HG02885 (cell line): ENCODE data around the gene CHURC1.
A peak's percentile ranks its signal among the peaks of the same experiment; 100 is the strongest.

Experiments used
- ATAC-seq: cut with Tn5 transposase; IDR thresholded peaks from one replicate; pipeline ENCODE4 v1.9.1; 2021; ENCODE audit warnings: mild to moderate bottlenecking; ENCODE audit not compliant: unreplicated experiment, poor library complexity

CHURC1 gene

DNA sequence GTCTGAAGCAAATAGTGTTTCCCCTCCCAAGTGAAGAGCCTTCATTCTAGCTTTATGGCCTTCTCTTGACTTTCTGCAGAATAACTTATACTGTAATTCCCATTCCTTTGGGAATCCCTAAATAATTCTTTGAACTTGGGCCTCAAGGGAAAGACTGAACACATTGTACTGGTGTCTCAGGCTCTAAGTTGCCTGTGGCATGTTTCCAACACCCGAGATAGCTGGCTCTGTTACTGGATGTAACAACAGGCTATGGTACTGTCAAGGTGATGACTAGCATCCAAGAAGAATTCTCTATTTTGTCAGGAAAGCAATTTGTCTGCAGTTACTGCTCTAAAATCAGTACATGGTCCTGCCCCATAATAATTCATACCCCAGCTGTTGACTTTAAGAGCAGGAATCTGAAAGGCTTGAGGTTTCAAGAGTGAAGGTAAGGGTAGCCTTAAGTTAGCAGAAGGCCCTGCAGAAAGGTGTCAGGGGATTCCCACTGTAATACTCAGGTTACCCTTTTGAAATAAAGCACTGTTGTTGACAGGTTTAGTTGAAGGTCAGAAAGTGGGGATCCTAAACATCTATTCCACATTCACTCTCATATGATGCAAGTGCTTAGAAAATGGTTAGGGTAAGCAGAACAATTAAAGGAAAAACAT, 23.0 kb downstream of the CHURC1 start:
- ATAC-seq: no peak

DNA sequence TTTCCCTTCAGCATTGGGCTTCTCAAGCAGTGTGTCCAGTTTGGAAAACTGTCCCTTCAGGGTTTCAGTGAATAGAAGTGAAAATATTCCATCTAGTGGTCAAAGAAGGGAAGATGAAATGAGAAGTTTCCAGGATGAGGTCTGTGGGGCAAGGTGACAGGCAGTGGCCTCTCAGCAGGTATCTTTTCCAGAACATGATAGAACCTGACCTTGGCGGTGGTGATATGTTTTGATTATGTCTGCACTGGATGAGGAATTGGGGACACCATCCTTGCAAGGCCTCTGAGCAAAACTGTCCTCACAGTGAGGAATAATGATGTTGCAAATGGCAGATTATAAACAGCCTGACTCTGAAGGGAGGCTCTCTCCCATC, 23.6 kb downstream of the CHURC1 start:
- ATAC-seq: no peak

DNA sequence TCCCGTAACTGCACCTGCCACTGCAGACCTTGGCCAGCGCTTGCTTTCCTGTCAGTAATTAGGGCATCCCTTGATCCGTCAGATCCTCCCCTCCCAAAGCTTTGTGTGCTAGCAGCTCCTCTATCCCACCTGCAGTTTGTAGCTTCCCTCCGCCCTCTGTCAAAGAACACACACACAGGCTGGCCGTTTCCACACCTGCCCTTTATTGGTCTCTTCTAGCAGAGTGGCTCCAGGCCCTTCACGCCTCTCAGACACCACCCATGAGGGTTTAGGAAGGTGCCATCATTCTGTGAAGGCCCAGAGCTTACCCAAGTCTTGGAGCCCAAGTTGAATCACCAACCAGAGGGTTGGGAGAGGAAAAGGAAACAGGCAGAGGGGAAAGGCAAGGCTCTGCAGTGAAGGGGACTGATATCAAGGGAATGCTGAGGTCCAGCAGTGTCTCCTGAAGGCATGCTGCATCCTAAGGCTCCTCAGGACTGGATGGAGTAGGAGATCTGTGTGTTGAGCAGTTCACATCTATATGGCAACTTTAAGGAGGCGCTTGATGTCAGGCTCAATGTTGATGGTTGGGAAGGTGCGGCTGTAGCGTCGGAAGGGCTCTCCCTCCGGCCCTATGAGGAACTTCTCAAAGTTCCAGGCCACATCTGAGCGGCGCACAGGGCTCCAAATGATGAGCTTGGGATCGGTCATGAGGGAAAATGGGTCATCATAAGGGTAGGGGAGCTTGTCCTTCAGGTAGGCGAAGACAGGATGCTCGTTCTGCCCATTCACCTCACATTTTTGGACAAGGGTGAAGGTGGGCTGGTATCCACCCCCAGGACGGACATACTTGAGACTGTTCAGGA, 24.9 kb downstream of the CHURC1 start:
- no peak for ATAC-seq

DNA sequence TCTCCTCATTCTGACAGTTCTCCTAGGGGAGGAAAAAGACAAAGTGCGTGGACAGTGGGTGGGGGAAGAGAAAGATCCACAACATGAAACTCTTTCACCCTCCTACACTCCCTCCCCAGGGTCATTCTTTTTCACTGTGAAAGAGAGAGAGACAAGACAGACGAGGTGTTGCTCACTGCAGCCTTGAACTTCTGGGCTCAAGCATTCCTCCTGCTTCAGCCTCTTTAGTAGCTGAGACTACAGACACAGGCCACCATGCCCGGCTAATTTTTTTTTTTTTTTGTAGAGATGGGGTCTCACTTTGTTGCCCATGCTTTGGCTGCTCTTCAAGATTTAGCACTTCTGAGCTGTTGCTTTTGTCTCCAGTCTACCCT, 25.5 kb downstream of the CHURC1 start:
- no peak for ATAC-seq

DNA sequence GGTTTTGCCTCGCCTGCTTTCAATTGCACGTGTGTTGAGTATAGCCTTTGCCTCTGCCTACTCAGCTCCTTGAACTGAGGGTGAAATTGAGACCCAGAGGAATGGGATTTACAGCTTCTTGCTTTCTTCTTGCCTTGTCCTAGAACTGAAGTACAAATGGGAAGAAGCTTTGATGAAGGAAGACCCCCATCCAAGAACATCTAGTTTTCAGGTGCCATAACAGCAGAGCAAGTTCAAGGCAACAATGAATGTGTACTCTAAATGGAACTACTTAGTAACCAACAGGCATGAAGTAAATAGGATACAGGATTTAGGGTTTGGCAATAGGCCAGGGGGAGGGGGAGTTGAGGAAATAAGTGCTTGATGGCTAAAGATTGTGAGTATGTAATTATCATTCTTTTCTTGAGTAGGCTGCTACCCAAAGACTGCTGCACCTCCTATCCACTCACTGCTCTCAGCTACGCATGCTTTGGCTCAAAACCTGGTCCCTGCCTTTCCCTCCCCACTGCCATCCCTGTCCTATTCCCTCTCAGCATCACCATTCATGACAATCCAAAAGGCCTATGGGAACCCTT, 26.2 kb downstream of the CHURC1 start:
- no peak for ATAC-seq

DNA sequence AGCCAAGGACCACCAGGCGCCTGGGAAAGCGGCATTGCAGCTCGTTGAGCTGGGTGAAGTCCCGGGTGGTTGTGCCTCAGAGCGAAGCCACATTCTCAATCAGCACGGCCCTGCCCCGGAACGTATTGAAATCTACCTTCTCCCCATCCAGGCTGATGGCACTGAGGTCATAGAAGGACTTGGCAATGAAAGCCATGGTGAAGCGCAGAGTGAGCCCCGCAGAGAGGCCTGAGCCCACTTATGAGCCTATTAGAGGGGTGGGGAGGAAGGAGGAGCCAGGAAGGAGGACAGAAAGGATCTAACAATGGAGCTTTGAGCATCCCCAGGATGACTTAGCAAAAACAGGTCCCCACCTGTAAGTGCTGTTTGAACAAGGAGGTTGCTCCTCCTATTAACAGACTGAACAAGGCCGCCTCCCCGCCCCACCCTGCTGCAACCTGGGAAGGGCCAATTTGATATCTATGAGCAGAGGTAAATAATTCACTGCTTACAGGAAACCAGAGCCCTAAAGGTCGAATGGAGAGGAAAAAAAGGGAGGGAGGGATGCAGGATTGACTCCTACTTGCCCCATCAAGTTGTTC, 28.4 kb downstream of the CHURC1 start, which contains the start of gene GPX2:
GPX2 (minus strand) TSS at position 215 of the 581 bp plus-strand sequence; CDS start at position 196, 19 bp downstream.
- no peak for ATAC-seq

DNA sequence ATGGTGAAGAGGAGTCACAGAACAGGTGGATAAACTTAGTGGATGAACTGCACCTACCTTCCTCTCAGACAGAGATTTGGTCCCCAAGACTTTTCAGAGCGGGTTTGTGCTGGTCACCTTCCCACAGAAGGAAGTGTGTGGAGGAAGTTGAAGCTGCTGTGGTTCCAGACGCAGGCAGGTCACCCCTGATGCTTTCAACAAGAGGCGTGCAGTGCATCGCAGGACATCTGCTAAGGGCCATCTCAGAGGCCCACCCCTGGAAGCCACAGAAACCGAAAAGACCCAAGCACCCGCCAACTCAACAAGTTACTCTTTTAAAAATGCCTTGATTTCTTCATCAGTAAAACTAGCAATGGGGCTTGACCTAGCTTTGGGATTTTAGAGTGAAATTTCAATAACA, 29.3 kb downstream of the CHURC1 start:
- ATAC-seq: peak; percentile 60

DNA sequence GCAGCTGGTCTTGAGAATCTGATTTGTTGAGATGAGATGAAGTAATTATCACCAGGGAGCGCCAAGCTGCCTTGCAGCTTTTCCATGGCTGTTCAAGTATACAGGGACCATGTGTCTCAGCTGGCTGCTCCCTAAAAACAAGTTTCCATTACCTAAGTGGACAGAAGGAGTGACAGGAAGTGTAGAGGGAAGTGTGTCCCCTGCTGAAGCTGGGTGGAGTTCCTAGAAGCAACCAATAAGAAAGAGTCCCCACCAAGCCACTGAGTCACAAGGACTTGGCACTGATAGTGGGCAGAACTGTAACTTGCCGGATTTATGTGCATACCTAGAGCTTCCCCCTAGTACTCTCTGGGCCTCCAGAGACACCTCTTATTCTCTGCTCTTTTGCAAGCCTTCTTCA, 29.8 kb downstream of the CHURC1 start:
- ATAC-seq: no peak

DNA sequence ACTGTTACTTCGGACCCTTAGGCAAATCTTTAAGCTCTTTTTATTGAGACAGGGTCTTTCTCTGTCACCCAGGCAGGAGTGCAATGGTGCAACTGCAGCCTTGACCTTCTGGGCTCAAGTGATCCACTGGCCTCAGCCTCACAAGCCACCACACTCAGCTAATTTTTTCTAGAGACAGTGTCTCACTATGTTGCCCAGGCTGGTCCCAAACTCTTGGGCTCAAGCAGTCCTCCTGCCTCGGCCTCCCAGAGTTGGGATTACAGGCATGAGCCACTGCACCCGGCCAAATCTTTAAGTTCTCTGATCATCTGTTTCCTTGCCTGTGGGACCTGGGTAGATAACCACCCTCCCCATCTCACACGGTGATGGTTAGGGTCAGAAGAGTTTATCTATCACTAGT, 30.6 kb downstream of the CHURC1 start:
- no peak for ATAC-seq

DNA sequence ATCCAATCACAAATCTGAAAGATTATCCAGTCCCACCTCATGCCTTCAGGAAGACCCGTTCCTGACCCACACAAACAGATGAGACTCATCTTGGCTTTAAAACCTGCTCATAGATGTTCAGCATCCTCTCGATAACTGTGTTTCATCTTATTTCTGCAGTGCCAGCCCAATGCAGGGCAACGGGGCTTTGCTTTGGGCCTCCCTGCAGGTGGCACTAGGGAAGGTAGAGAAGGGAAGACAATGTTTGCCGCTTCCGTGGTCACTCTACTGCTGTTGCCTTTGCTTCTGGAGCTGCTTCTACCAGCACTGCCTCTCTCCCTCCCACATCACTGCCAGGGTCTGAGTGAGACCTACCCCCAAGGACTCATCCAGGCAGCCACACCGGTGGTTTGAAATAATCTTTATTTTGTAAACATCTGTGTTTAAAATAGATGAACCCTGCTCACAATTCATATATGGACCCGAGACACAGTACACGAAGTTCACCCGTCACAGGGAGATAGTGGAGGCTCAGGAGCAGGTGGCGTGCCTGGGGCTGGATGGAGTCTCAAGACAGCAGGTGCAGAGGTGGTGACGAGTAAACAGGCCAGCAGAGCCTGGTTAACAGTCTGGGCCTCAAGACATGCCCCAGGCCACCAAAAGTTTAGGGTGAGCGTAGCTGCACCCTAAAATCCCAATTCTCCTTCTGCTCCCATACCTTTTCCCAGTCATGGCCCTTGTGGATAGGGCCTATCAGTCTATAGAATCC, 31.4 kb downstream of the CHURC1 start:
- ATAC-seq: no peak

DNA sequence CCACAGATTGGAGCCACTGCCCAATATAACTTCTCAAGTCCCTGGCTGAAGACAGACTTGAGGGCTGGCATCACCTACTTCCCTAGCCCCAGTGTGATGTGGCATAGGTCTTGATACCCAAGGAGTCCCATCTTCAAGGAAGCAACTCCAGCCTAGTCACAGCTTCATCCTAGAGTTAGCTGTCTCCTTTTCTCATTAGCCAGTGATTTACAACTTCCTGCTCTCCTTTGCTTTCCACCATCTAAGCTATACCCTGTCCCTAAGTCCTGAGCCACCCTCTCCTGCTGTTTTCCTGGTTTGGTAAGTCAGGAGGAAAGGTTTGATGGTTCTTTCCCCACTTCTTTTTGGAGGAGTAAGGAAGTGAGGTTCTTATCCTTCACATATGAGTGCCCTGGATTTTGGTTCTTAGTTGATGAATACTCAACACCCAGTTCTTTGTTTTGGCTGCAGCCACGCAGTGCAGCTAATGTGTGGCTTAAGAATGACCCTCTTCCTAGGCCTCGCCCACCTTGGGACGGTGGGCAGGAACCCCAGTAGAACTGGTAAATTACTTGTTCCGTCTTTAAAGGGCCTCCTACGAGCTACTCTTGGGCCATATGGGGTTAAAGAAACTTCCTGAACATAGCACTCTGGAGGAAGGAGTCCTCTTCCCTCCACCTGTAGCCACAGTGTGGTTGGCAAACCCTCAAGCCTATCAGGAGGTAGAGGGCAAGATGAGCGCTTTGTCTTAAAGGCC, 32.2 kb downstream of the CHURC1 start:
- no peak for ATAC-seq

DNA sequence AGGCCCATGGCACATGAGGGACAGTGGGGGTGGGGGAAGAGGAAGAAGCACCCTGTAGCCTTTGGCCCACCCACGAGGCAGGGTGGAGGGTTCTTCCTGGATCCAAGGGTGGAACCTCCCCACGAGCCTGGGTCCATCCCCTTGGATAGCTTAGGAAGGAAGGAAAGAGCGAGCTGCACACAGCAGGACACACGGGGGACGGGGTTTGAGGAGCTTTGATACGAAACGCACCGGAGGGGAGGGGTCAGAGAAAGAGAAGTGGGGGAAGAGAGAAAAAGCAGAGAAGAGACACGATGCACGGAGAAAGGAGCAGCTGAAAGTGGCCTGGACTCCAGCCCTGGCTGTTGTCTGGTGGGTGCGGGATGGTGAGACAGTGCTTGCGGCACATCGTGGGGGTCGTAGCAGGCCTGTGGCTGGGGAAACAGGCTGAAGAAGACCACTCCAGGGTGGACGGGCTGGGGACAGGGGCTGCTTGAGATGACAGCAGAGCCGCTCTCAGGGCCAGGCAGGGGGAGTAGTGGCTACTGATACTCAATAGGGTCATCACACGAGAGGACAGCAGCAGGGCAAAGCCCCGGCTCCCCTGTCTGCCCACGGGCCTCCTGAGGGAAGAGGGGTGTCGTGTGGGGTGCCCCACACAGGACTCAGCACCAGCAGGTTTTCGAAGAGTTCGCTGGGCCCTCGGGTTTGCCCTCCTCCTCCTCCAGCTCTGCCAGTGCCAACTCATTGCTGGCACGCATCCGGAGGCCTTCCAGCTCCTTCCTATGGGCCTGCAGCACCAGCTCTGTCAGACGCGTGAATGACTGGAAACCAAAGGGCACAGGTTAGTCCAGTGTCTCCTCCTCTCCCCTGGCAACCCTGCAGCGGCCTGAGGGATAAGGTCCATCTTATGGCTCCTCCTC, 33.7 kb downstream of the CHURC1 start:
- no peak for ATAC-seq

DNA sequence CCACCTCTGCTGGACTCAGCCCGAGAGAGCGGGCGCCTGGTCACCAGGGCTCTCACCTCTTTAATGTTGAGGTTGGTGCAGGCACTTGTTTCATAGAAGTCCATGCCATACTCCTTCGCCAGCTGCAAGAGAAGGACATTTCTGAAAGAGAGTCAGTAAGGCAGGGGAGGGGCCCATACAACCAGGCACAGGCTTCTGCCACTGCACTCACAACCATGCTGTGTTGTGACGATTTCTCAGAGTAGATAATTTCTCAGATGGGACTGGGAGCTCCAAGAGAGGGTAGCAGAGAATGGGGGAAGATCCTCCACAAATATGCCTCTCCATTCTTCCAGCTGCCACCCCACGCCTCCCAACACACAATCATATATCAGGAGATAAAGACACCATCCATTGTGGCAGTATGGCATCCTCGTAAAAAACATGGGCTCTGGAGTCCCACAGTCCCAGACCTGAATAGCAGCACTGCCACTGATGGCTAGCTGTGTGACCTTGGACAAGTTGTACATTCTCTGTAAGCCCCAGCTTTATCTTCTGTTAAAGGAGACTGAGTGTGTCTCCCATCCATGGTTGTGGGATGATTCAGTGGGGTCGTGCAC, 34.5 kb downstream of the CHURC1 start:
- no peak for ATAC-seq

DNA sequence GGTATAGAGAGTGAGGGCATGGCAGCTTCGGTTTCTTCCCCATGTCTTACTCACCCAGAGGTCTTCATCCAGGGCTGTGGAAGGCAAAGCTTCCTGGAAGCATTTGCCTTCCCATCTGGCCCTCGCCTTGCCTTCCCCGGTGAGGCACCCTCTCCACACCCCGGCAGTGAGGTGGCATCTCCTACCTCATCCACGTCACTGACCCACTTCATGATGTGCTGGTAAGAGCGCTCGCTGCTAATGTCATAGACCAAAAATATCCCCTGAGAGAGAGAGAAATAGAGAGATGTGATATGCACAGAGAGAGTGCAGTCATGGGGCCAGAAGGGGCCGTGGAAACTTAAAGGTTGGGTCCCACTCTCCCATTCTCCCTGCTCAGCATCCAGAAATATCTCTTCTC, 36.6 kb downstream of the CHURC1 start:
- ATAC-seq: no peak

DNA sequence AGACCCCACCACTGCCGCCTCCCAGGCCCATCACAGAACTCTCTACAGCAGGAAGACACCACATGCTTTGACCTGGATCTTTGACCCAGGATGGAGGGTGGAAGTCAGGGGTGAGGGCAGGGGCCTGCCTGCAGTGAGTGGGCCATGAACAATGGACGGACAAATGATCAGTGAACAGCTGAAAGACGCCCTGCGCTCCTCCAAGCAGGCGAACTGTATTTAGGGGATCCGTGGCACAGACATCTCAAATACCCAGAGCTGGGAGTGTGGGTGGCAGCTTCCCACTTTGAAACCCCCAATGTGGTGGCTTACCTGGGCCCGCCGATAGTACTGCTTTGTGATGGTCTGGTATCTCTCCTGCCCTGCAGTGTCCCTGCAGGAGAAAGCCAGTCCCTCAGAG, 37.0 kb downstream of the CHURC1 start:
- ATAC-seq: no peak

DNA sequence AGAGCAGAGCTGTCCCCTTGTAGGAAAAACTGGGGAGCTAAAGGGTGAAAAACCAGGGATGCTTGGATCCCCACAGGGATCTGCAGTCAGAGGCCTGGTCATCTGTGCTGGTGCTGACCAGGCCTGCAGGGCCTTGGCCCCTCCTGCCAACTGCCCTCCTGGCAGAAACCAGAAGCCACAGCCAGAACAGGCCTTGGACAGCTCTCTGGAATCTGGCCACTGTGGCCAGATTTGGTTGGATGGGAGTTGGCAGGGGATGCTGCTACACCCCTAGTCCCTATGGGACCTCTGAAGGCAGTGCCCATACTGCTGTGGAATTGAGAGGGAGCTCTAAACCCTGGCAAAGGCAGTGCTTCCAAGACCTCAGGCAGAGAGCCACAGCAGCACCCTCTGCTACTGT, 37.5 kb downstream of the CHURC1 start:
- no peak for ATAC-seq

DNA sequence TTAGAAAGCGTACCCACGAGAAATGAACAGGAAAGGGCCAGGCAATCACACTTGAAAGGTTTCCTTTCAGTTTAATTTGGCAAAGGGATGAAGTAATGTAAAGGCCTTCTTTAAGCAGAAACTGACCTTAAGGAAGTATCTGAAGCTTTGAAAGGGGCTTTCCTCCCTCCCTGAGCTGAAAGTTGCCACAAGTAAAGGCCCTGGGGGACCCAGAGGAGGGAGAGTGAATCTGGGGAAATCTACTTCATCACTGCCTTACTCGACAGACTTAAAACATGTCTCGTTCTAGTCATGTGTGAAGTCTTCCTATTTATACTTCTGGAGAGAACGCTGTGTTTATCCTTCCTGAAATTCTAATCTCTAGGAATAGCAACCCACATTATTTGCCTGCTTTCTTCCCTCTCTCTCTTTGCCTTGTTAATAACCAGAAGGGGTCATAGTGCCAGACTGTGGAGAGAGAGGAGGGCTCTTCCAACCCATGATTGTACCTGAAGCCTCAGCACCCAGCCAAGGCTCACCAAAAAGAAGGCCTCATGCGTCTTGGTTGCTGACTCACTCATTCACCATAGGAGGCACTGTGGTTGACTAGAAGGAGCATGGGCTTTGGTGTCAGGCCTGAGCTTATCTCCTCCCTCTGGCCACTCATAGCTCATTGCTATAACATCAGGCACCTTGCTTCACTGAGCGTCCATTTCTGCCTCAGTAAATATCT, 38.5 kb downstream of the CHURC1 start:
- ATAC-seq: peak; percentile 68

DNA sequence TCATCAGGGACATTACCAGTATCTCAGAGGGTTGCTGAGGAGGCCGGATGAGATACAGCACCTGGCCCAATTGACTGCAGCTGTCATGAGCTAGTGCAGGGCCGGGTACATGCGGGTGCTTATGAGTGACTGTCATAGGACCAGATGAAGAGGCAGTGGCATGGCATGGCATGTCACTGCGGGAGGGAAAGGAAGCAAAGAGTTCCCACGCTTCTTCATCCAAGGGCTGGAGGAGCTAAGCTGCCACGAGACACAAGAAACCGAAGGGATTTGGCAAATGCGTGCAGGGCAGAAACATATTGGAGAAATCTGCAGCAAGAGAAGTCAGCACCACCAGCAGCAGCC, 39.0 kb downstream of the CHURC1 start:
- no peak for ATAC-seq
